ENCODE measurements around the gene RTEL1.

Gene RTEL1

DNA sequence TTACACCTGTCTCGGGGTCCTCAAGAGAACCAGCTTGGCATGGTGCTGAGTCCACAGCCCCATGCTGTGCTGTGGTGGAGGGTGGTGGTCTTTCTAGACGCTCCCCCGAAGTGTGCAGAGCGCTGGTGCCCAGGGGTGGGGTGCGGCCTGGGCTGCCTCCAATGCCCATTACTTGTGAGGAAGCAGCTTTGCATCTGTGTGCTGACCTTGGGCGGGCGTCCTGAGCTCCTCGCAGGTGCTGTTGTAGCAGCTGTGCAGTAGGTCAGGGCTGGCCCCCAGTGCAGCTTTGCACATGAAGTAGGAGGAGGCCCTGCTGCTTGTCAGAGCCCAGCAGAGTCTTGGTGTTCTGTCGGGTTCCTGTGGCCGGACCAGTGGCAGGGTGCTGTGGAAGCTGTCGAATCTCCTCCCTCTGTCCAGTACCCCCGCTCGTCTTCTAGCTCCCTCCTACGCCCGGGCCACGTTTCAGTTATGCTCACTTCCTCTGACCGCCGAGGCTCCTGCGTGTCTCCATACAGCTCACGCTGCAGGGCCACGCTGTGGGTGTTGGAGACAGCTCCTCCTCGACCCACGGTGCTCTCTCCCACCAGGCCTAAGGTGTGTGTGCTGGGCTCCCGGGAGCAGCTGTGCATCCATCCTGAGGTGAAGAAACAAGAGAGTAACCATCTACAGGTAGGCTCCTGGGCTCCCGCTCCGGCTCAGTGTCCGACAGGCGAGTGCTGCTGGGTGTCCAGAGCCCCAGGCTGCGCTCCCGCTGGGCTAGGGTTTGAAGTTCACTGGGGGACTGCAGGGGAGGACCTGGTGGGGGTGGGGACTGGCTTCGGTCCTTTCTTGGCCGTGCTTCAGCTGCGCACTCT lies 4.1 kb downstream of the RTEL1 start:
- no peak overlapping the region for H3K4me3 ChIP-seq (ENCODE audit: low read depth, low read length)
- no peak for DNase-seq (ENCODE audit: low read depth)
- in situ Hi-C loops (cut with HindIII; ENCODE audit: low sequenced_read_pairs): loop anchor here (5.0 to 10.0 kb wide), 2 partner anchors 35 to 127 kb away; partner anchors contain the start of genes PTK6 and TNFRSF6B
- TF ChIP-seq, protein P1, sequence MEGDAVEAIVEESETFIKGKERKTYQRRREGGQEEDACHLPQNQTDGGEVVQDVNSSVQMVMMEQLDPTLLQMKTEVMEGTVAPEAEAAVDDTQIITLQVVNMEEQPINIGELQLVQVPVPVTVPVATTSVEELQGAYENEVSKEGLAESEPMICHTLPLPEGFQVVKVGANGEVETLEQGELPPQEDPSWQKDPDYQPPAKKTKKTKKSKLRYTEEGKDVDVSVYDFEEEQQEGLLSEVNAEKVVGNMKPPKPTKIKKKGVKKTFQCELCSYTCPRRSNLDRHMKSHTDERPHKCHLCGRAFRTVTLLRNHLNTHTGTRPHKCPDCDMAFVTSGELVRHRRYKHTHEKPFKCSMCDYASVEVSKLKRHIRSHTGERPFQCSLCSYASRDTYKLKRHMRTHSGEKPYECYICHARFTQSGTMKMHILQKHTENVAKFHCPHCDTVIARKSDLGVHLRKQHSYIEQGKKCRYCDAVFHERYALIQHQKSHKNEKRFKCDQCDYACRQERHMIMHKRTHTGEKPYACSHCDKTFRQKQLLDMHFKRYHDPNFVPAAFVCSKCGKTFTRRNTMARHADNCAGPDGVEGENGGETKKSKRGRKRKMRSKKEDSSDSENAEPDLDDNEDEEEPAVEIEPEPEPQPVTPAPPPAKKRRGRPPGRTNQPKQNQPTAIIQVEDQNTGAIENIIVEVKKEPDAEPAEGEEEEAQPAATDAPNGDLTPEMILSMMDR (IDR thresholded peaks at IDR 0.05; ENCODE audit: low read depth, low read length, missing control alignments): no peak

DNA sequence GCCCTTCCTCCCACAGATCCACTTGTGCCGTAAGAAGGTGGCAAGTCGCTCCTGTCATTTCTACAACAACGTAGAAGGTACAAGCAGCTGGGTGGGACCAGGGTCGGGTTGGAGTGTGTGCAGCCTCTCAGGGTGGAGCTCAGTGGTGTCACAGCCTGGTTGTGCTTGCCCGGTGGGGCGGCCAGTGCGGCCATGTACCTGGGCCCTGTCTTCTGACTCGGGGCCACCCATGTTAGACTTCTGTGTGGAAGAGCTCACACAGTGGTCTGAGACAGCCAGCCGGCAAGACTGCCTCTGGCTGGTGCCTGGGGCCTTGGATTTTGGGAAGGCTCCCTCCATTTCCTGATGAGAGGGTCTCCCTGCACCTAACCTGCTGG lies 4.7 kb downstream of the RTEL1 start:
- no peak for DNase-seq (ENCODE audit: low read depth)
- TF ChIP-seq, protein P1 (IDR thresholded peaks at IDR 0.05; ENCODE audit: low read depth, low read length, missing control alignments): no peak
- H3K4me3 ChIP-seq (ENCODE audit: low read depth, low read length): no peak overlapping the region
- in situ Hi-C loops (cut with HindIII; ENCODE audit: low sequenced_read_pairs): loop anchor here (5.0 to 10.0 kb wide), 2 partner anchors 34 to 128 kb away; partner anchors contain the start of genes PTK6 and TNFRSF6B

DNA sequence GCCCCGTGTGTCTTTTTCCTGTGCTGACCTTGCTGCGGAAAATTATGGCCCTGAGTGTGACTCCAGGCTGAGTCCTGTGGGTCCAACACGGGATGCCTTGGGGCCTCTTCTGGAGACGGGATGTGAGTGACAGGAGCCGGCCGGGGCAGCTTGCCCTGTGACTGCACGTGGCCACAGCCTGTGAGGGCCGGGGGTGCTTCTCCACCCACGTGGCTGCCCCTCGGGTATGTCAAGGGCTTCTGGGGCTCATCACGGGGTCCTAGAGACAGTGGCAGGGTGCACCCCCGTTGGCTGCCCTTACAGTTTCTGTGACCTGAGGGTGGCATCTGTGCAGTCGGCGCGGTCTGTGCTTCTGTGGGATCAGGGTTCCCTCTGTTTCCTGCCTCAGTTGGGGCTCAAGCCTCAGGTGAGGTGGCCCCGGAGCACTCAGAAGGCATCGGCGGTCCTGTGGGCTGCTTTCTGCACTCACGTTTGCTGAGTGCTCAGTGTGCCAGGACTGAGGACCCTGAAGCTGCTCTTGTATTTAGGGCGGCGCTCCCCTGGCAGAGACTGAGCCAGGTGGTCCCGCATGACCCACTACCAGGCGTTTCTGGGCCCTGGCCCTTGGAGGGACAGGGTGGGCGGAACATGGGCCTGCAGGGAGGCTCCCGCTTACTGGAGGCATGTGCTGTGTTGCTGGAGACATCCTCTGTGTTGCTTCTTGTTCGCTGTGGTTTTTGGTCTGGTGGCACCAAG lies 5.4 kb downstream of the RTEL1 start:
- in situ Hi-C loops (cut with HindIII; ENCODE audit: low sequenced_read_pairs): loop anchor here (5.0 to 10.0 kb wide), 2 partner anchors 34 to 129 kb away; partner anchors contain the start of genes PTK6 and TNFRSF6B
- DNase-seq (ENCODE audit: low read depth): no peak
- H3K4me3 ChIP-seq (ENCODE audit: low read depth, low read length): no peak overlapping the region
- TF ChIP-seq, protein P1 (IDR thresholded peaks at IDR 0.05; ENCODE audit: low read depth, low read length, missing control alignments): no peak

DNA sequence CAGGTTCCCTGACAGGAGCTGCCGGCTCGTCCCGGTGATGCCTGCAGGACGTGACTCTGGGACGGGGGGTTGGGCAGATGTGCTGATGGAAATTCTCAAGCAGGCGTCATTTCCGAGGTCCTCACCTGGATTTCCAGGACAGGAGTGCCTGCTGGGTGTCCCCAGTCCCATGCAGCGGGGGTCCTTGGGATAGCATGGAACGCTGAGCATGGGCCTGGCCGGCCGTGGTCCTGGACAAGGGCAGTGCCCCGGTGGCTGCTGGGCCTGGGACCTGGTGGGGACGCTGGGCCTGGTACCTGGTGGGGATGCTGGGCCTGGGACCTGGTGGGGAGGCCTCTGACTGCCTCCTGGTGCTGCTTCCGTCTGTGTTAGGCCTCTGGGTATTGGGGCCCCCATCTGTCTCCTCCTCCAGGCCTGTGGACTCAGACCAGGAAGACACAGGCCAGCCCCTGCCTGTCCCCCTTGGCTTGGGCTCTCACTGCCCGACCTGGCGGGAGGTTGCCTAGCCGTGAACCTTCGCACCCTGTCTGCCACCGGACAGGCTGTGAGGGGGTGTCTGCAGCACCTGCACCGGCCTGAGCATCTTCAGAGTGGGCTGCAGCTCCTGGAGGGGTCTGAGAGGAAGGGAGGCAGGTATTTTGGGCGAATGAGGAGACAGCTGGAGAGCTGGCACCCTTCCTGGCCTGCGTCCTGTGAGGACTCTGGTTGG lies 6.2 kb downstream of the RTEL1 start:
- in situ Hi-C loops (cut with HindIII; ENCODE audit: low sequenced_read_pairs): loop anchor here (5.0 to 10.0 kb wide), 2 partner anchors 33 to 129 kb away; partner anchors contain the start of genes PTK6 and TNFRSF6B
- TF ChIP-seq, protein P1 (IDR thresholded peaks at IDR 0.05; ENCODE audit: low read depth, low read length, missing control alignments): no peak
- H3K4me3 ChIP-seq (ENCODE audit: low read depth, low read length): no peak overlapping the region
- no peak for DNase-seq (ENCODE audit: low read depth)

DNA sequence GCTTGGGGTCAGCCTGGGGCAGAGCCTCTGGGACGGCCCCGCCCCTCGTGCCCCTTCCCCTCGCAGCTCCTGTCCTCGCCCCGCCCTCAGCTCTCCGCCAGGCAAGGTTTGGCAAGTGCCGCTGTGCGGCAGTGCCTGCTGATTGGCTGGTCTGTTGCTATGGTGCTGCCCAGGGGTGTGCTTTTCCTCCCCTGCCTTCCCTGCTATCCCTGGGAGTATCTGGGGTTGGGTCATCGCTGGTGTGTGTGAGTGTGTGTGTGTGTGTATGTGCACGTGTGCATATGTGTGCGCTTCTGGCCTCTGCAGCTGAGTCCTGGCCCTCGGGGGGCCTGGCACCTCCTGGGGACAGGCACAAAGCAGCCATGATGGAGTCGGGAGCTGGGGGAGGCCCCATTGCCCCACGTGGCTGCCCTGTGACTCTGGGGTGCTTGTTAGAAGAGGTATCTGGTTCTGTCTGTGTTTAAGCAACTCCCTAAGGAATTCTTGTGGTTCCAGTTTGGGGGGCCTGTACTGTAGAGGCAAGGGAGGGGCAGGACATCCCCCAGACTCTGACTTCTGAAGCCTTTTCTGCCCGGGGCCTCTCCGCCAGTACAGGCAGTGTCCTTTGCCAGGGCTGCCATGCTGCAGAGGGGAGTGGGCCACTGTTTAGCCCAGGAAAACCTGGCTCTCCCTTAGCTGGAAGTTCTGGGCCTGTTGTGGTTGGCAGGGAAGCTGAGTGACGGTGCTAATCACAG lies 6.9 kb downstream of the RTEL1 start:
- DNase-seq (ENCODE audit: low read depth): no peak
- TF ChIP-seq, protein P1 (IDR thresholded peaks at IDR 0.05; ENCODE audit: low read depth, low read length, missing control alignments): no peak
- in situ Hi-C loops (cut with HindIII; ENCODE audit: low sequenced_read_pairs): loop anchor here (5.0 to 10.0 kb wide), 2 partner anchors 32 to 130 kb away; partner anchors contain the start of genes PTK6 and TNFRSF6B
- no peak overlapping the region for H3K4me3 ChIP-seq (ENCODE audit: low read depth, low read length)

Measured in astrocyte of the cerebellum (primary cell).